ENCODE data around the gene ST7. TPM values are rescaled to one million over a fixed set of nuclear protein-coding genes. Genes with fewer than 3 reads are reported as not detected.
A peak's percentile ranks its signal among the peaks of the same experiment; 100 is the strongest.

Gene ST7
- total and polyA plus RNA-seq, 2 donors (not counting 1 experiment from before 2014, with no cell fraction given) = 2.3 to 4.6 TPM

DNA sequence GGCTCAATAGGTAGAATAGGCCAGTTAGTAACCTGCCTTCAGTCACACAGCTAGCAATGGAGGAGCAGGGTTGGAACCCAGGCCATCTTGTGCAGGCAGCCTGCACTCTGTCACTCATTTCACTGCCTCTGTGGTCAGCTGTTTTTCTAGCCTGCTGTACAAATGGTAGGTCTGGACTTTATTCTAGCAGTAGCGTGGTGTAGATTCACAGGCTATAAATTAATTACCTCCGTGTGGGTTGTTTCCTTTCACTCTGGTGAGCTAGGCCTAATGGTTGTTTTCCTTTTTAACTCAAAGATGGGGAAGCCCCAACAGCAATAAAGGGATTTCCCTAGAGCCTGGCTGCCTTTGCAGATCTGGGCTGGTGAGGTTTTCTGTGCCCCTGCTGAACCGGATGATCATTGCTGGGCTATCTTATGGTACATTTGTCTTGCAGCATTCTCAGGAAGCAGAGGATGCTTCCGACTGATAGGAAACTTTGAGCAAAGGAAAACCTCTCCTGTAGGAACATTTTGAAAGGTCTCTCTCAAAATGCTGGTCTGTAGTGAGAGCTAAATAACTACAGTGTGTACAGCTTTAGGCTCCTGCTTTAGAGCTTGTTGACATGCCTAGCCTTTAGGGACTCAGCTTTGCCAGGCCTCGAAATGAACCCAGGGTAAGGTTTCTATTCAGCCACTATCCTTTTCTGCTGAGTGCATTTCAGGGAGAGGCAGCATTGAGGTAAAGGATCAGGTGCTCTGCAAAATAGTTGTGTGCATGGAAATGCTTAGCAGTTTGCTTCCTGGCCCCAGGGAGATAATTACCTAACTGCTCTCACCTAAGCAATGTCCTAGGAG lies 157.4 kb downstream of the ST7 start:
- H3K9me3 ChIP-seq (ENCODE audit: control extremely low read depth in 1 of 3, control insufficient read depth in 2 of 3, insufficient read depth in 1 of 3, low read length in 2 of 3) = no peaks in the 10 kb centered on the region
- no peaks in the 10 kb centered on the region for H3K27me3 ChIP-seq (replicated peaks in 1 of 4; ENCODE audit: control extremely low read depth in 1 of 4, control insufficient read depth in 3 of 4, insufficient read depth in 4 of 4, low read length in 3 of 4)
- H3K36me3 ChIP-seq (replicated peaks in 1 of 2; ENCODE audit: control extremely low read depth in 1 of 2, control insufficient read depth in 1 of 2, extremely low read depth in 1 of 2, insufficient read depth in 2 of 2, low read length in 1 of 2) = no peaks in the 10 kb centered on the region
- Mint-ChIP-seq H3K27me3 (no peaks in the 10 kb centered on the region), H3K4me3 (peak overlapping the region; percentile 57), H3K4me1 (peaks cover 13% of the 10 kb centered on the region), H3K27ac (peak overlapping the region; percentile 83), H3K9me3 (ENCODE audit: insufficient read depth) (peaks cover 4% of the 10 kb centered on the region)
- TF ChIP-seq, protein P1, sequence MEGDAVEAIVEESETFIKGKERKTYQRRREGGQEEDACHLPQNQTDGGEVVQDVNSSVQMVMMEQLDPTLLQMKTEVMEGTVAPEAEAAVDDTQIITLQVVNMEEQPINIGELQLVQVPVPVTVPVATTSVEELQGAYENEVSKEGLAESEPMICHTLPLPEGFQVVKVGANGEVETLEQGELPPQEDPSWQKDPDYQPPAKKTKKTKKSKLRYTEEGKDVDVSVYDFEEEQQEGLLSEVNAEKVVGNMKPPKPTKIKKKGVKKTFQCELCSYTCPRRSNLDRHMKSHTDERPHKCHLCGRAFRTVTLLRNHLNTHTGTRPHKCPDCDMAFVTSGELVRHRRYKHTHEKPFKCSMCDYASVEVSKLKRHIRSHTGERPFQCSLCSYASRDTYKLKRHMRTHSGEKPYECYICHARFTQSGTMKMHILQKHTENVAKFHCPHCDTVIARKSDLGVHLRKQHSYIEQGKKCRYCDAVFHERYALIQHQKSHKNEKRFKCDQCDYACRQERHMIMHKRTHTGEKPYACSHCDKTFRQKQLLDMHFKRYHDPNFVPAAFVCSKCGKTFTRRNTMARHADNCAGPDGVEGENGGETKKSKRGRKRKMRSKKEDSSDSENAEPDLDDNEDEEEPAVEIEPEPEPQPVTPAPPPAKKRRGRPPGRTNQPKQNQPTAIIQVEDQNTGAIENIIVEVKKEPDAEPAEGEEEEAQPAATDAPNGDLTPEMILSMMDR (IDR thresholded peaks at IDR 0.05) = no peak
- no peak for TF ChIP-seq EZH2 (IDR thresholded peaks at IDR 0.05; ENCODE audit: borderline replicate concordance, insufficient read depth, low read depth, low read length, poor library complexity, severe bottlenecking)
- peak overlapping the region; percentile 31 for H2AFZ ChIP-seq (ENCODE audit: insufficient read depth, low read depth, low read length, poor library complexity, severe bottlenecking)
- no peaks in the 10 kb centered on the region for H4K20me1 ChIP-seq (ENCODE audit: control insufficient read depth, insufficient read depth, low read length, poor library complexity, severe bottlenecking)
- H3K4me2 ChIP-seq (replicated peaks; ENCODE audit: low read depth, low read length, poor library complexity, severe bottlenecking) = peak overlapping the region; percentile 46
- DNase-seq = peak; percentile 51
- ChIA-PET POLR2A (interaction anchor here (0.9 kb wide), 1 partner anchor 154 kb away, joined by 3 read pairs; no protein-coding TSS in a partner anchor), CTCF (interaction anchor here (0.8 to 2.5 kb wide), 10 partner anchors 10 to 180 kb away, joined by 3 to 11 read pairs (median 4); no protein-coding TSS in a partner anchor)
- intact Hi-C loops (cut with micrococcal nuclease) = no loop called here
- no peak overlapping the region for H3K4me3 ChIP-seq (ENCODE audit: control extremely low read depth in 1 of 5, extremely low read depth in 1 of 5, insufficient read depth in 1 of 5, low read depth in 2 of 5, low read length in 4 of 5)
- peak; percentile 92 for ATAC-seq (ENCODE audit: low read depth)
- 6% methylated on average over 4 of the region's 5 CpGs for WGBS (ENCODE audit: insufficient coverage)
- peaks cover 11% of the 10 kb centered on the region in 2 donors for H3K4me1 ChIP-seq (ENCODE audit: control insufficient read depth in 2 of 2, insufficient read depth in 2 of 2, low read length in 2 of 2)
- peak overlapping the region in 1 of 2 donors; percentile 32 for H3K27ac ChIP-seq (ENCODE audit: low read length in 2 of 2)
- H3K9ac ChIP-seq (ENCODE audit: low read length) = no peak overlapping the region
- H3K79me2 ChIP-seq (ENCODE audit: control insufficient read depth, insufficient read depth, low read length) = no peaks in the 10 kb centered on the region

DNA sequence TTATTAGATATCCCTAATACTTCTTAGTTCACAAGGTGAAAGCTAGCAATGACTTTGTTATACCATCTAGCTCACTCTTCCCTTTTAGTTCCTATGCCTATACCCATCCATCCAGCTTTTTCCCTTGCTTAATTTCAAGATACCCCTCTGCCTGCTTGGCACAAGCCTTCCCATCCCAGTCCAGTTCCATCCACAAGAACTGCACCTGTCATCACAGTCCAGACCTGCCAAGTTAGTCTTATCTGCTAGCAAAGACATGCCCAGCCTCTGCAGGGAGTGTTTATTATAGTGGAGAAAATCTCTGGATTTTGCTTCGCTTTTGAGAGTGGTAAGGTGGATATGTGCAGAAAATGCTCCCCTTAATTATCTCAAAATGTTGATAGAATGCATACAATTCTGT lies 158.2 kb downstream of the ST7 start:
- intact Hi-C loops (cut with micrococcal nuclease) = no loop called here
- Histone ChIP-seq H3K79me2 (ENCODE audit: control insufficient read depth, insufficient read depth, low read length) (no peaks in the 10 kb centered on the region), H3K4me2 (replicated peaks; ENCODE audit: low read depth, low read length, poor library complexity, severe bottlenecking) (no peak overlapping the region)

More for the DNA sequence above, 158.2 kb downstream of the ST7 start:
- Mint-ChIP-seq H3K27ac (no peak overlapping the region), H3K4me3 (no peak overlapping the region), H3K27me3 (no peaks in the 10 kb centered on the region), H3K9me3 (ENCODE audit: insufficient read depth) (peaks cover 4% of the 10 kb centered on the region), H3K4me1 (peaks cover 13% of the 10 kb centered on the region)
- Histone ChIP-seq H3K4me1 (ENCODE audit: control insufficient read depth in 2 of 2, insufficient read depth in 2 of 2, low read length in 2 of 2) (peaks cover 11% of the 10 kb centered on the region in 2 donors), H3K36me3 (replicated peaks in 1 of 2; ENCODE audit: control extremely low read depth in 1 of 2, control insufficient read depth in 1 of 2, extremely low read depth in 1 of 2, insufficient read depth in 2 of 2, low read length in 1 of 2) (no peaks in the 10 kb centered on the region), H2AFZ (ENCODE audit: insufficient read depth, low read depth, low read length, poor library complexity, severe bottlenecking) (no peak overlapping the region), H4K20me1 (ENCODE audit: control insufficient read depth, insufficient read depth, low read length, poor library complexity, severe bottlenecking) (no peaks in the 10 kb centered on the region), H3K4me3 (ENCODE audit: control extremely low read depth in 1 of 5, extremely low read depth in 1 of 5, insufficient read depth in 1 of 5, low read depth in 2 of 5, low read length in 4 of 5) (no peak overlapping the region), H3K9ac (ENCODE audit: low read length) (no peak overlapping the region), H3K9me3 (ENCODE audit: control extremely low read depth in 1 of 3, control insufficient read depth in 2 of 3, insufficient read depth in 1 of 3, low read length in 2 of 3) (no peaks in the 10 kb centered on the region), H3K27me3 (replicated peaks in 1 of 4; ENCODE audit: control extremely low read depth in 1 of 4, control insufficient read depth in 3 of 4, insufficient read depth in 4 of 4, low read length in 3 of 4) (no peaks in the 10 kb centered on the region), H3K27ac (ENCODE audit: low read length in 2 of 2) (no peak overlapping the region)
- no peak for ATAC-seq (ENCODE audit: low read depth)
- ChIA-PET CTCF (interaction anchor here (0.8 to 2.5 kb wide), 5 partner anchors 9 to 127 kb away, joined by 3 to 11 read pairs (median 5); no protein-coding TSS in a partner anchor), POLR2A (no interaction called here)
- no CpG with 5 or more reads among the region's 1 CpG for WGBS (ENCODE audit: insufficient coverage)
- no peak for DNase-seq
- no peak for TF ChIP-seq EZH2 (IDR thresholded peaks at IDR 0.05; ENCODE audit: borderline replicate concordance, insufficient read depth, low read depth, low read length, poor library complexity, severe bottlenecking)
- TF ChIP-seq, protein P1 (IDR thresholded peaks at IDR 0.05) = no peak
